Epithelial cell of umbilical artery (primary cell): ENCODE results near the gene TNFSF12. TPM values are rescaled to one million over a fixed set of nuclear protein-coding genes. Genes with fewer than 3 reads are reported as not detected.

Experiments used
- total RNA-seq: library from RNA; depleted of rRNA; stranded (reverse); fragments of >200 nt; gene quantifications from 2 replicates; pipeline ENCODE4 v1.2.3, GENCODE V29; 2014

TNFSF12 gene
- total RNA-seq = 3.6 and 6.5 TPM in 2 replicates

GRCh38 chr17:7548585-7549400 lies at the start of gene TNFSF12:
TSS of gene TNFSF12 (plus strand) at chr17:7549058. CDS start at chr17:7549154, 96 bp downstream.

DNA sequence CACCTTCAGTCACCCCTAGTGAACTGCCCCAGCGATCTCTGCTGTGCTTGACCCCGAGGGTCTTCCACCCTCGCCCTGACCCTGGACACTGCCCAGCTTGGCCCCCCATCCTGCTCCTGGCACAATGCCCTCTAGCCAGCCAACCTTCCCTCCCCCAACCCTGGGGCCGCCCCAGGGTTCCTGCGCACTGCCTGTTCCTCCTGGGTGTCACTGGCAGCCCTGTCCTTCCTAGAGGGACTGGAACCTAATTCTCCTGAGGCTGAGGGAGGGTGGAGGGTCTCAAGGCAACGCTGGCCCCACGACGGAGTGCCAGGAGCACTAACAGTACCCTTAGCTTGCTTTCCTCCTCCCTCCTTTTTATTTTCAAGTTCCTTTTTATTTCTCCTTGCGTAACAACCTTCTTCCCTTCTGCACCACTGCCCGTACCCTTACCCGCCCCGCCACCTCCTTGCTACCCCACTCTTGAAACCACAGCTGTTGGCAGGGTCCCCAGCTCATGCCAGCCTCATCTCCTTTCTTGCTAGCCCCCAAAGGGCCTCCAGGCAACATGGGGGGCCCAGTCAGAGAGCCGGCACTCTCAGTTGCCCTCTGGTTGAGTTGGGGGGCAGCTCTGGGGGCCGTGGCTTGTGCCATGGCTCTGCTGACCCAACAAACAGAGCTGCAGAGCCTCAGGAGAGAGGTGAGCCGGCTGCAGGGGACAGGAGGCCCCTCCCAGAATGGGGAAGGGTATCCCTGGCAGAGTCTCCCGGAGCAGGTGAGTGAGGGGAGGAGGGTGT lies 9.9 kb downstream of the TNFSF12 start, which contains the start of gene TNFSF13:
Gene TNFSF13 (plus strand): TSS at position 207 of the 776 bp plus-strand sequence. CDS start 290 bp downstream, at position 497.

DNA sequence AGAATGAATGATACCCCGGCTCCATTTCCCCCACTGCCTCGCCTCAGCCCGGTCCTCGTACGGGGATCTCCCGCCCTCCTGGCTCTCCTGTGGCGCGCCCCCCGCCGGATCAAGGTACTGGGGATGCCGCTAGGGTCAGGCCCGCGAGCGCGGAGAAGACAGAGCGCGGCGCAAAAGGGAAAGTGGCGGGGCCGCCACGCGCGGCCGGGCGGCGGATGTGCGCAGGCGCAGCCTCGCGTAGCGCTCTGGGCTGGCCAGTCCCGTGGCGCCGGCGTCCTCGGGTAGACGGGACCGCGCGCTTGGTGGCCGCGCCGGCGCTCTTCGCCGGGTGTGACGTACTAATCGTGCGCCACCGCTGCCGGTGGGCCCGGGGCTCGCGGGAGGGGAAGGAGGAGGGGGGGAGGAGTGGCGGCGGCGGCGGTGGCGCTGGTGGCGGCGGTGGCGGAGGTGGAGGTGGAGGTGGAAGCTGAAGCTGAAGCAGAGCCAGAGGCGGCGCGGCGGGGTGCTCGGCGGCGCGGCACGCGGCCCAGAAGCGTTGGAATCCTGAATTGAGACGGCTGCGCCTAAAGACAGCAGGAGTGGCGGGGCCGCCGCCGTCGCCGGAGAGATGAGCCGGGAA lies 12.8 kb downstream of the TNFSF12 start, which contains the start of gene SENP3:
Gene SENP3 (plus strand): TSS at position 331 of the 619 bp plus-strand sequence. CDS start 1,158 bp downstream, outside the sequence.

DNA sequence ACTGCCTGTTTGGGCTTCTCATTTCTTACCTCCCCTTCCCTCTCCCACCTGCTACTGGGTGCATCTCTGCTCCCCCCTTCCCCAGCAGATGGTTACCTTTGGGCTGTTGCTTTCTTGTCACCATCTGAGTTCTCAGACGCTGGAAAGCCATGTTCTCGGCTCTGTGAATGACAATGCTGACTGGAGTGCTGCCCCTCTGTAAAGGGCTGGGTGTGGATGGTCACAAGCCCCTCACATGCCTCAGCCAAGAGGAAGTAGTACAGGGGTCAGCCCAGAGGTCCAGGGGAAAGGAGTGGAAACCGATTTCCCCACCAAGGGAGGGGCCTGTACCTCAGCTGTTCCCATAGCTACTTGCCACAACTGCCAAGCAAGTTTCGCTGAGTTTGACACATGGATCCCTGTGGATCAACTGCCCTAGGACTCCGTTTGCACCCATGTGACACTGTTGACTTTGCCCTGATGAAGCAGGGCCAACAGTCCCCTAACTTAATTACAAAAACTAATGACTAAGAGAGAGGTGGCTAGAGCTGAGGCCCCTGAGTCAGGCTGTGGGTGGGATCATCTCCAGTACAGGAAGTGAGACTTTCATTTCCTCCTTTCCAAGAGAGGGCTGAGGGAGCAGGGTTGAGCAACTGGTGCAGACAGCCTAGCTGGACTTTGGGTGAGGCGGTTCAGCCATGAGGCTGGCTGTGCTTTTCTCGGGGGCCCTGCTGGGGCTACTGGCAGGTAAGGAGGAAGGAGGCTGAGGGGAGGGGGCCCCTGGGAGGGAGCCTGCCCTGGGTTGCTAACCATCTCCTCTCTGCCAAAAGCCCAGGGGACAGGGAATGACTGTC lies 30.4 kb downstream of the TNFSF12 start, which contains the start of gene CD68:
Gene CD68 (plus strand): TSS at position 638 of the 833 bp plus-strand sequence. CDS start 40 bp downstream, at position 678.

GRCh38 chr17:7583253-7584109 lies 34.6 kb downstream of the TNFSF12 start, which contains the start of gene MPDU1:
TSS of gene MPDU1 (plus strand) at chr17:7583852. CDS start at chr17:7583863, 11 bp downstream.

DNA sequence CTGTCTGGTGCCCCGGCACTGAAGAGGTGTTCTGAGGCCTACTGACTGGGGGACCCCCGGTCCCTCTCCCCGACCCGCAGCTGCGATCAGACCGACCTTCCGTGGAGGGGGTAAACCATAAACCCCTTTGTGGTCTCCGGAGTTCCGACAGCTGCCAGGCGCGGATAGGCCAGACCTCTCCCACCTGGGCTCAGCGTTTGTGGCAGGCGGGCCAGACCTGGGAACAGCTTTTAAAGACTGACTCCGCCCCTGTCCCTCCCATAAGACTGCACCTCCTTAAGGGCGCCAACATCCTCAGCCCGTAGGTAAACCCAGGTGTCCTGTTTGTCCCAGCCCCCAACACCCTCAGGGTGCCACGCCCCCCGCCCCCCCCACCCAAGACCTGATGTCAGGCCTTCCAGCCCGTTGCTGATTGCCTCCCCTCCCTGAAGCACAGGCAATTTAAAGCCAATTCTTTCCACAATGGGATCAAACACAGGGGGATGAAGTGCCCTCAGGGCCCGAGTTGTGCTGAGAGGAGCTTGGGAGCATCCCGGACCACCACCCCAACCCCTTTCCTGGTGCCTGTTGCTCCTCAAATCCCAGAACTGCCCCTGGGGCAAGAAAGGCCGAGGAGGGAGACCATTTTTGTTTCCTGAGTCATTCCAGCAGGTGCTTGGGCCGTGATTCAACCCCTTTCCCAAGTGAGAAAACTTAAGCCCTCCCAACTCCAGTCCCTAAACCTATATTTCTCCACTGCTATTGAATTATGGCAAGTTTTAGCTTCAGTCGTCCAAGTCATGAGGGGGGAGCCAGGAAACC lies 41.2 kb downstream of the TNFSF12 start, which contains the start of gene SOX15:
Gene SOX15 (minus strand): TSS at position 204 of the 801 bp plus-strand sequence. CDS start 418 bp downstream, outside the sequence.

Other genes with a start within 250 kb of the TNFSF12 start
- gene EIF5A, start 241.4 kb upstream of the TNFSF12 start, total RNA-seq = 761 and 967 TPM in 2 replicates
- 34.8 and 60.0 TPM in 2 replicates for gene GPS2, start 233.7 kb upstream of the TNFSF12 start, total RNA-seq
- gene NEURL4, start 219.7 kb upstream of the TNFSF12 start, total RNA-seq = 12.0 and 17.9 TPM in 2 replicates
- not detected in 2 replicates for gene ACAP1, start 212.5 kb upstream of the TNFSF12 start, total RNA-seq
- 1.9 and 2.9 TPM in 2 replicates for gene KCTD11, start 196.9 kb upstream of the TNFSF12 start, total RNA-seq
- not detected in 2 replicates for gene TMEM95, start 193.9 kb upstream of the TNFSF12 start, total RNA-seq
- 0.91 TPM in 1 of 2 replicates, not detected in the other for gene TNK1, start 168.0 kb upstream of the TNFSF12 start, total RNA-seq
- gene PLSCR3, start 154.5 kb upstream of the TNFSF12 start, total RNA-seq = 8.4 and 15.3 TPM in 2 replicates
- 71.3 and 188 TPM in 2 replicates for gene TMEM256, start 145.0 kb upstream of the TNFSF12 start, total RNA-seq
- 2.1 and 2.6 TPM in 2 replicates for gene NLGN2, start 141.2 kb upstream of the TNFSF12 start, total RNA-seq
- not detected in 2 replicates for gene SPEM1, start 128.7 kb upstream of the TNFSF12 start, total RNA-seq
- not detected in 2 replicates for gene SPEM2, start 123.4 kb upstream of the TNFSF12 start, total RNA-seq
- gene SPEM3, start 120.2 kb upstream of the TNFSF12 start, total RNA-seq = not detected in 2 replicates
- gene TMEM102, start 113.6 kb upstream of the TNFSF12 start, total RNA-seq = 5.6 and 7.5 TPM in 2 replicates
- gene FGF11, start 109.5 kb upstream of the TNFSF12 start, total RNA-seq = 0.15 and 0.32 TPM in 2 replicates
- gene CHRNB1, start 104.0 kb upstream of the TNFSF12 start, total RNA-seq = 4.5 and 6.5 TPM in 2 replicates
- gene ZBTB4, start 69.4 kb upstream of the TNFSF12 start, total RNA-seq = 6.7 and 7.1 TPM in 2 replicates
- not detected in 2 replicates for gene SLC35G6, start 67.6 kb upstream of the TNFSF12 start, total RNA-seq
- gene POLR2A, start 64.7 kb upstream of the TNFSF12 start, total RNA-seq = 54.1 and 66.9 TPM in 2 replicates
- 0.46 and 1.6 TPM in 2 replicates for gene TNFSF13, start 9.7 kb downstream of the TNFSF12 start, total RNA-seq
- 92.9 and 115 TPM in 2 replicates for gene SENP3, start 12.9 kb downstream of the TNFSF12 start, total RNA-seq
- gene CD68, start 30.6 kb downstream of the TNFSF12 start, total RNA-seq = 1.1 and 1.3 TPM in 2 replicates
- gene MPDU1, start 34.8 kb downstream of the TNFSF12 start, total RNA-seq = 117 and 125 TPM in 2 replicates
- not detected in 2 replicates for gene SOX15, start 41.0 kb downstream of the TNFSF12 start, total RNA-seq
- 39.2 and 47.7 TPM in 2 replicates for gene FXR2, start 65.8 kb downstream of the TNFSF12 start, total RNA-seq
- 24.0 and 24.3 TPM in 2 replicates for gene SAT2, start 78.8 kb downstream of the TNFSF12 start, total RNA-seq
- gene SHBG, start 81.1 kb downstream of the TNFSF12 start, total RNA-seq = not detected in 2 replicates
- not detected in 2 replicates for gene ATP1B2, start 101.9 kb downstream of the TNFSF12 start, total RNA-seq
- 40.6 and 70.1 TPM in 2 replicates for gene TP53, start 138.4 kb downstream of the TNFSF12 start, total RNA-seq
- gene WRAP53, start 139.4 kb downstream of the TNFSF12 start, total RNA-seq = 10.1 and 10.6 TPM in 2 replicates
- gene EFNB3, start 156.1 kb downstream of the TNFSF12 start, total RNA-seq = 0.15 and 0.97 TPM in 2 replicates
- gene DNAH2, start 168.7 kb downstream of the TNFSF12 start, total RNA-seq = under 0.01 and 0.30 TPM in 2 replicates